ENCODE results near the gene NPPC. TPM values are rescaled to one million over a fixed set of nuclear protein-coding genes. Genes with fewer than 3 reads are reported as not detected.

The NPPC gene
- total RNA-seq, 1 donor from 2014 or later = not detected

DNA sequence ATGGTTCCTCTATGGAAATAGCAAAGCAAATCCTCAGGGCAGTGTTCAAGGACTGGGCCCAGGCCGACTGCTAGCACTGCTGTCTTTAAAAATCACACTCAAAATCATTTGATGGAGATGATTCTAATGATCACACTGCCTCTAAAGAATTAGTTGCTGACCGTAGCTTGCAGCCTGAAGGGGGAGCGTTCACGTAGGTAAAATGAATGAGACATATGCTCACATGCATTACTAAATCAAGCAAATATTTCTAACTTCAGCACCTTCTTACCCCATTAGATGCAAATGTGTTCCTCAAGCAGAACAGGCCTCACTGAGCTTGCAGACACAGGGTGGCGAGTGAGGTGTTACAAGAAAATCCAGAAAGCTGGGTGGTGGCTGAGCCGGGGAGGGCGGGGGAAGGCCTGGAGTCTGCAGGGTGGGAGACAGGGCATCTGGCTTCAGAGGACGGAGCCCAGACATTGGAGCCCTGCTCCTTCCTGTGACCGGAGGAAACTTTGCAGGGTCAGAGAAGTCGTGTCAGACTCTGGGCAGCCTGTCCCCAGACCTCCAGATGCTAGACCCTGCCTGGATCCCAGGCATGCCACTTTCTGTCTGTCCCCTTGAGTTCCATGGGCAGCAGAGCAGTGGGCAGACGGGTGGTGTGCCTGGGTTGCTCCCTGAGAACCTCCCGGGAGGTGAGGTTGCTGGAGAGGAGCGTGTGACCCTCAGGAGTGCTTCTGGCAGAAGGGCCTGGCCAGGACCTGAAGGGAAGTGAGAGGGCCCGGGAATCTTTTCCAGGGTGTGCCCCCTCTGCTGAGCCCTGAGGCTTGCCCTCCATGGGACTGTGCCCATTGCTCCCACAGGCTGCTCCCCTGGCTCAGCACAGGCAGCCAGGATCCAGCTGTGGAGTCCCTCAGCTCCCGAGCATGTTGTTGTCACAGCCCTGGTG lies 7.1 kb upstream of the NPPC start:
- H3K27ac Mint-ChIP-seq (ENCODE audit: unreplicated experiment) = no peak overlapping the region
- H3K4me3 Mint-ChIP-seq (ENCODE audit: unreplicated experiment) = no peak overlapping the region
- H3K36me3 Mint-ChIP-seq (ENCODE audit: unreplicated experiment) = no peaks in the 10 kb centered on the region
- H3K4me1 Mint-ChIP-seq (ENCODE audit: unreplicated experiment) = no peaks in the 10 kb centered on the region
- TF ChIP-seq, protein P1, sequence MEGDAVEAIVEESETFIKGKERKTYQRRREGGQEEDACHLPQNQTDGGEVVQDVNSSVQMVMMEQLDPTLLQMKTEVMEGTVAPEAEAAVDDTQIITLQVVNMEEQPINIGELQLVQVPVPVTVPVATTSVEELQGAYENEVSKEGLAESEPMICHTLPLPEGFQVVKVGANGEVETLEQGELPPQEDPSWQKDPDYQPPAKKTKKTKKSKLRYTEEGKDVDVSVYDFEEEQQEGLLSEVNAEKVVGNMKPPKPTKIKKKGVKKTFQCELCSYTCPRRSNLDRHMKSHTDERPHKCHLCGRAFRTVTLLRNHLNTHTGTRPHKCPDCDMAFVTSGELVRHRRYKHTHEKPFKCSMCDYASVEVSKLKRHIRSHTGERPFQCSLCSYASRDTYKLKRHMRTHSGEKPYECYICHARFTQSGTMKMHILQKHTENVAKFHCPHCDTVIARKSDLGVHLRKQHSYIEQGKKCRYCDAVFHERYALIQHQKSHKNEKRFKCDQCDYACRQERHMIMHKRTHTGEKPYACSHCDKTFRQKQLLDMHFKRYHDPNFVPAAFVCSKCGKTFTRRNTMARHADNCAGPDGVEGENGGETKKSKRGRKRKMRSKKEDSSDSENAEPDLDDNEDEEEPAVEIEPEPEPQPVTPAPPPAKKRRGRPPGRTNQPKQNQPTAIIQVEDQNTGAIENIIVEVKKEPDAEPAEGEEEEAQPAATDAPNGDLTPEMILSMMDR (IDR thresholded peaks at IDR 0.05) = peak; percentile 12
- DNase-seq (ENCODE audit: extremely low spot score, unreplicated experiment) = peak; percentile 67
- peaks cover 37% of the 10 kb centered on the region for H3K27me3 Mint-ChIP-seq (ENCODE audit: unreplicated experiment)
- no peaks in the 10 kb centered on the region for H3K9me3 Mint-ChIP-seq (ENCODE audit: unreplicated experiment)

DNA sequence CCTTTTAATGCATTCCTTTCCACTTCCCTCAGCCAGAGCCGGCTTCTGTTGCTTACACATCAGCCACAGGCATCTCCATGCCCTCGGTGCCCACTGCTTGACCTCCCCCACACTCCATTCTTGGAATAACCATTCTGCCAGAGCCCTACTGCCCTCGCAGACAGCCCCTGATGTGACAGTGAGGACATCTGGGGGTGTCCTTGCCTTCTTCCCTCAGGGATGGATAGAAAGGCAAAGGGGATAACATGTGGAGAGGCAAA lies 6.4 kb upstream of the NPPC start:
- Mint-ChIP-seq H3K36me3 (ENCODE audit: unreplicated experiment) (no peaks in the 10 kb centered on the region), H3K4me1 (ENCODE audit: unreplicated experiment) (no peaks in the 10 kb centered on the region), H3K27me3 (ENCODE audit: unreplicated experiment) (peaks cover 44% of the 10 kb centered on the region), H3K27ac (ENCODE audit: unreplicated experiment) (no peak overlapping the region), H3K9me3 (ENCODE audit: unreplicated experiment) (no peaks in the 10 kb centered on the region), H3K4me3 (ENCODE audit: unreplicated experiment) (no peak overlapping the region)
- peak; percentile 71 for DNase-seq (ENCODE audit: extremely low spot score, unreplicated experiment)
- TF ChIP-seq, protein P1 (IDR thresholded peaks at IDR 0.05) = no peak

DNA sequence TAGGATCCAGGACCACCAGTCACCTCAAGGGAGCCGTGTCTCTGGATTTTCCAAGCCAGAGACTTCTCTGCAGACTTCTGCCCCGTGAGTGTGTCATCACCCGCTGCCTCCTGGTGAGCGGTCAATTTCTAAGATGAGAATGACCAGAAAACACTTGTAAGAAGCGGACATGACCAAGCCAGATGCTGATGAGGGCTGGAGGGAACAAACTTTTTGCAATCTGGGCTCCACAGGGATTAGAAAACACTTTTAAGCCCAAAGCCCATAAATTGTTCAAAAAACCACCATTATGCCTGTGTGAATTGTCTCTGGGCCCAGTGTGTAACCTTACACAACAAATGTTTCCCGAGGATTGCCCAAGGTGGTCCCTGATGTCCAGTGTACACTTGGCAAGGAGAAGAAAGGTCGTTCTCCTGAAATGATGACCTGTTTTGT lies 5.3 kb upstream of the NPPC start:
- Mint-ChIP-seq H3K4me1 (ENCODE audit: unreplicated experiment) (peaks cover 4% of the 10 kb centered on the region), H3K9me3 (ENCODE audit: unreplicated experiment) (no peaks in the 10 kb centered on the region), H3K27me3 (ENCODE audit: unreplicated experiment) (peaks cover 55% of the 10 kb centered on the region), H3K27ac (ENCODE audit: unreplicated experiment) (no peak overlapping the region), H3K4me3 (ENCODE audit: unreplicated experiment) (no peak overlapping the region), H3K36me3 (ENCODE audit: unreplicated experiment) (no peaks in the 10 kb centered on the region)
- peak; percentile 32 for DNase-seq (ENCODE audit: extremely low spot score, unreplicated experiment)
- TF ChIP-seq, protein P1 (IDR thresholded peaks at IDR 0.05) = no peak

DNA sequence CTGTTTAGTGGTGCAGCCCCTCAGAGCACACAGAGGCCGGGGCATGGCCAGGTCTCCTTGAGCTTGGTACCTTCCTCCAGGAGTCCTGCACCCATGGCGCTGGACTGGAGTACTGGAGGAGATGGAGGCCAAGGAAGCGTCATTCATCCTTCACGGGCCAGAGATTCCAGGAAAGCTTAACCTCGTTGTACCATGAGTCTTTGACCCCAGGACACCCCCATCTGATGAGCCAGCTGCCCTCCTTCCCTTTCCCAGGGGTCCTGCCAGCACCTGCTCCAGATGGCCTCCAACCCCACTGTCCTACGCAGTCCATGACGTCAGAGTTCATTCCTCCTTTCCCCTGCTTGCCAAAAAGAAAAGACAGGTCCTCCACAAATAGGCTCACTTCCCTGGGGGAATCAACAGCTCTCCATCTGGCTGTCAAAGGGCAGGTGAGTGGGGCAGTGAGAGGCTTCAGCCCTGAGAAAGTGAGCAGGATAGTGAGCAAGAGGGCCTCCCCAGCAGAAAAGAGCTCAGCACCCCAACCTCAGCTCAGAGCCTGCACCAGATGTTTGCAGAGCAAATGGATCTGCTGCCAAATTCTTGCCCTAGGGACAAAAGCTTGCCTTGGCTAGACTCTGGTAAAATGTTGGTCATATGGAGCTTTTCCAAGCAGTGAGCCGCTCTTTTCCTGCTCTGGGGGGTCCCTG lies 4.5 kb upstream of the NPPC start:
- Mint-ChIP-seq H3K27ac (ENCODE audit: unreplicated experiment) (no peak overlapping the region), H3K4me1 (ENCODE audit: unreplicated experiment) (peaks cover 5% of the 10 kb centered on the region), H3K9me3 (ENCODE audit: unreplicated experiment) (no peaks in the 10 kb centered on the region), H3K27me3 (ENCODE audit: unreplicated experiment) (peaks cover 56% of the 10 kb centered on the region), H3K4me3 (ENCODE audit: unreplicated experiment) (no peak overlapping the region), H3K36me3 (ENCODE audit: unreplicated experiment) (no peaks in the 10 kb centered on the region)
- TF ChIP-seq, protein P1 (IDR thresholded peaks at IDR 0.05) = no peak
- DNase-seq (ENCODE audit: extremely low spot score, unreplicated experiment) = peak; percentile 74

DNA sequence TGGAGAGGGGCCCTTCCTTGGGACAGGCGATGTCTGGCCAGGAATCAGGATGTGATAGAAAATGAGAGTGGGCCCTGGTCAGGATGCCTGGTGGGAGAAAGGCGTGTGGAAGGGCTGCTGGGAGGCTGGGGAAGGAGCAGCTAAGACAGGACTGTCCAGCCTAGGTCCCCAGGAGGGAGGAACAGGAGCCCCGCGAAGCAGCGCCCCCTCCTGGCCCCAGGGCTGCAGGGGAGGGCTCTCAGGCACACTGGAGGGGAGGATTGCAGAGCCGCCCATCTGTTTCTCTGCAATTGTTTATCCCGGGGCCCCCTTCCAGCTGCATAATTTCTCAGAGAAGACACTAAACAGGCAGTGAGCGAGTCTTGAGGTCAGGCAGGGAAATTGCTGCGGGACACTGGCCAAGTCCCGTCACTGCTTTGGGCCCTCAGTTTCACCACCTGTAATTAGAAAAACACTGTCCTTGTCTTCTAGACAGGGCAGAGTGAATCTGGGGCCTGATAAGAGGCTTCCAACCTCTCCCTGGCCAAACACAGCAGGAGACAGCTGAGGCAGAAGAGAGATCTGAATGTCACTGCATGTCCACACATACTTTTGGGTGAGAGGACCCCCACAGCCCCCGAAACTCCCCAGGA lies 3.9 kb upstream of the NPPC start:
- peaks cover 5% of the 10 kb centered on the region for H3K4me1 Mint-ChIP-seq (ENCODE audit: unreplicated experiment)
- no peak overlapping the region for H3K27ac Mint-ChIP-seq (ENCODE audit: unreplicated experiment)
- H3K27me3 Mint-ChIP-seq (ENCODE audit: unreplicated experiment) = peaks cover 56% of the 10 kb centered on the region
- H3K4me3 Mint-ChIP-seq (ENCODE audit: unreplicated experiment) = no peak overlapping the region
- no peaks in the 10 kb centered on the region for H3K36me3 Mint-ChIP-seq (ENCODE audit: unreplicated experiment)
- no peaks in the 10 kb centered on the region for H3K9me3 Mint-ChIP-seq (ENCODE audit: unreplicated experiment)
- TF ChIP-seq, protein P1 (IDR thresholded peaks at IDR 0.05) = peak; percentile 27
- DNase-seq (ENCODE audit: extremely low spot score, unreplicated experiment) = peak; percentile 82

Measured in osteocyte (in vitro differentiated cells).